Neural cell (in vitro differentiated cells): ENCODE measurements around the gene PHF12. TPM values are rescaled to one million over a fixed set of nuclear protein-coding genes. Genes with fewer than 3 reads are reported as not detected.

Experiments used
- H2AFZ ChIP-seq: fragments of 200-600, 300-800 bp; sonication (generic), shearing (Covaris generic); 2 replicates; pipeline ENCODE4 v1.6.0; 2014; ENCODE audit warnings: low read depth, mild to moderate bottlenecking, antibody characterized with exemption, low read length, moderate library complexity
- H3F3A ChIP-seq: fragments of 200-600 bp; shearing (Covaris generic); 2 replicates; pipeline ENCODE4 v1.6.1; 2016; ENCODE audit warnings: mild to moderate bottlenecking, moderate library complexity, mixed read lengths, antibody characterized with exemption, low read length; ENCODE audit not compliant: insufficient read depth, poor library complexity, severe bottlenecking
- H3K27ac ChIP-seq: fragments of 200-600, 300-800 bp; sonication (generic), shearing (Covaris generic); 2 replicates; pipeline ENCODE4 v1.5.1; 2014; ENCODE audit warnings: mild to moderate bottlenecking, low read length, moderate library complexity
- H3K27me3 ChIP-seq: fragments of 300-800, 200-600 bp; sonication (generic), shearing (Covaris generic); 2 replicates; pipeline ENCODE4 v1.6.0; 2014; ENCODE audit warnings: mild to moderate bottlenecking, low read depth, low read length, moderate library complexity; ENCODE audit not compliant: insufficient read depth
- H3K36me3 ChIP-seq: fragments of 300-800, 200-600 bp; sonication (generic), shearing (Covaris generic); 2 replicates; pipeline ENCODE4 v1.5.1; 2014; ENCODE audit warnings: mild to moderate bottlenecking, antibody characterized with exemption, low read length, moderate library complexity; ENCODE audit not compliant: insufficient read depth
- H3K4me2 ChIP-seq: fragments of 300-800, 200-600 bp; sonication (generic), shearing (Covaris generic); 2 replicates; pipeline ENCODE4 v1.6.0; 2014; ENCODE audit warnings: mild to moderate bottlenecking, low read length
- H3K4me3 ChIP-seq: fragments of 300-800, 200-600 bp; sonication (generic), shearing (Covaris generic); 2 replicates; pipeline ENCODE4 v1.5.1; 2014; ENCODE audit warnings: mild to moderate bottlenecking, low read length, moderate library complexity
- H3K79me2 ChIP-seq: fragments of 200-600 bp; shearing (Covaris generic); replicated peaks from 2 replicates; pipeline ENCODE4 v1.6.0; 2014; ENCODE audit warnings: mild to moderate bottlenecking, low read length, moderate library complexity; ENCODE audit not compliant: insufficient read depth
- H3K9ac ChIP-seq: fragments of 300-800, 200-600 bp; sonication (generic), shearing (Covaris generic); 2 replicates; pipeline ENCODE4 v1.6.1; 2016; ENCODE audit warnings: mild to moderate bottlenecking, low read length, mixed read lengths
- H3K9me2 ChIP-seq: fragments of 200-600 bp; shearing (Covaris generic); 2 replicates; pipeline ENCODE4 v1.6.1; 2016; ENCODE audit warnings: mild to moderate bottlenecking, low read length, mixed read lengths; ENCODE audit not compliant: insufficient read depth
- H3K9me3 ChIP-seq: fragments of 200-600, 300-800 bp; sonication (generic), shearing (Covaris generic); 2 replicates; pipeline ENCODE4 v1.6.1; 2016; ENCODE audit warnings: mild to moderate bottlenecking, mixed run types, low read length, moderate library complexity, mixed read lengths
- H4K20me1 ChIP-seq: fragments of 200-600 bp; shearing (Covaris generic); 2 replicates; pipeline ENCODE4 v1.6.1; 2016; ENCODE audit warnings: mild to moderate bottlenecking, mixed run types; ENCODE audit not compliant: insufficient read depth
- EP300 ChIP-seq: fragments of 450-650 bp; conservative IDR thresholded peaks from 2 replicates; pipeline ENCODE4 v1.6.1; 2014; ENCODE audit warnings: antibody characterized with exemption, mild to moderate bottlenecking, moderate library complexity; ENCODE audit not compliant: poor library complexity, severe bottlenecking
- EZH2 ChIP-seq: fragments of 200-600, 300-800 bp; shearing (Covaris generic), sonication (generic); IDR thresholded peaks from 2 replicates; pipeline ENCODE4 v1.6.1; 2014; ENCODE audit warnings: antibody characterized with exemption, low read length, borderline replicate concordance, mild to moderate bottlenecking; ENCODE audit not compliant: insufficient read depth, poor library complexity, severe bottlenecking
- MXI1 ChIP-seq: fragments of 450-650 bp; conservative IDR thresholded peaks from 2 replicates; pipeline ENCODE4 v1.6.1; 2014; ENCODE audit warnings: antibody characterized with exemption, mild to moderate bottlenecking; ENCODE audit not compliant: poor library complexity, severe bottlenecking
- POLR2AphosphoS5 ChIP-seq: IDR thresholded peaks from 2 replicates; pipeline ENCODE4 v1.6.1; 2012
- RAD21 ChIP-seq: fragments of 450-650 bp; conservative IDR thresholded peaks from 2 replicates; pipeline ENCODE4 v1.6.1; 2014; ENCODE audit warnings: antibody characterized with exemption, mild to moderate bottlenecking, moderate library complexity
- SMC3 ChIP-seq: fragments of 450-650 bp; conservative IDR thresholded peaks from 2 replicates; pipeline ENCODE4 v1.6.1; 2014; ENCODE audit warnings: antibody characterized with exemption, mild to moderate bottlenecking, moderate library complexity; ENCODE audit not compliant: poor library complexity
- TAF1 ChIP-seq: IDR thresholded peaks from 2 replicates; pipeline ENCODE4 v1.6.1; 2012; ENCODE audit warnings: low read depth
- polyA plus RNA-seq: library from polyadenylated mRNA; depleted of rRNA; stranded (reverse); fragments of >200 nt; gene quantifications from 2 replicates; pipeline ENCODE4 v1.2.3, GENCODE V29; 2014
- TF ChIP-seq, protein P1 (sequence below): IDR thresholded peaks from 2 replicates; pipeline ENCODE4 v1.6.1; 2012; ENCODE audit warnings: borderline replicate concordance
- TF ChIP-seq, protein P2 (sequence below): fragments of 450-650 bp; IDR thresholded peaks from 2 replicates; pipeline ENCODE4 v1.5.1; 2014; ENCODE audit warnings: antibody characterized with exemption, mild to moderate bottlenecking, moderate library complexity; ENCODE audit not compliant: poor library complexity, severe bottlenecking

The PHF12 gene
- polyA plus RNA-seq, 1 donor from 2014 or later: 10.4 TPM

DNA sequence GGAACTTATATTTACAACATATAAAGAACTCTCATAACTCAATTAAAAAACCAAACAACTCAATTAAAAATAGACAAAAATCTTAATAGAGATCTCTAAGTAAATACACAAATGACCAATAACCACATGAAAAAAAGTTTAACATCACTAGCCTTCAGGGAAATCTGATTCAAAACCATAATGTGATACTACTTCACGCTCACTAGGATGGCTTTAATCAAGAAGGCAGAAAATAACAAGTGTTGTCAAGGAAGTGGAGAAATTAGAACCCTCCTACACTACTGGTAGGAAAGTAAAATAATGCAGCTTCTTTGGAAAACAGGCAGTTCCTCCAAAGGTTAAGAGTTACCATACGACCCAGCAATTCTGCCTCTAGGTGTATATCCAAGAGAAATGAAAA, 8.4 kb downstream of the PHF12 start:
- H3K9me3 ChIP-seq: no peaks in the 10 kb centered on the region
- no peak overlapping the region for H3K27ac ChIP-seq
- no peak overlapping the region for H2AFZ ChIP-seq
- H4K20me1 ChIP-seq: peaks cover 22% of the 10 kb centered on the region
- H3F3A ChIP-seq: peaks cover 4% of the 10 kb centered on the region
- H3K4me3 ChIP-seq: no peak overlapping the region
- H3K36me3 ChIP-seq: no peaks in the 10 kb centered on the region
- no peaks in the 10 kb centered on the region for H3K9me2 ChIP-seq
- peaks cover 81% of the 10 kb centered on the region for H3K79me2 ChIP-seq
- no peaks in the 10 kb centered on the region for H3K27me3 ChIP-seq
- no peak overlapping the region for H3K9ac ChIP-seq
- H3K4me2 ChIP-seq: no peak overlapping the region
- no peak for TF ChIP-seq RAD21

DNA sequence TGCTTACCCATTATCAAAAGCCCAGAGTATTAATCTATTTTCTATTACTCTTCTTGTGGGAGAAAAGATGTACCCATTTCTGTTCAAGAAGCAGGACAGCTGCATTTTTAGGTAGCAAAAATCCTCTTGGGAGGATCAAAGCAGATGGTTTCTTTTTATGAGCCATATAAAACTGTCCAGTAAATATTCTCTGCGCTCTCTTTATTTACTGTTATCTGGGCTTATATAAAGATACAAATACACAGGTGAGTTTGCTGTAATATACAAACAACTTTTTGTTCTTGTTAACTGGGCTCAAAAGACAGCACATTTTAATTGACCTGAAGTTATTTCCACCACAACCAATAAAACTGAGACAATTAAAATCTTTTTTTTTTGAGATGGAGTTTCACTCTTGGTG, 10.1 kb downstream of the PHF12 start:
- H3K4me2 ChIP-seq: no peak overlapping the region
- no peaks in the 10 kb centered on the region for H3K9me3 ChIP-seq
- TF ChIP-seq EP300 (no peak), MXI1 (no peak), EZH2 (no peak), POLR2AphosphoS5 (no peak), SMC3 (no peak), TAF1 (no peak), RAD21 (no peak)
- TF ChIP-seq, protein P1, sequence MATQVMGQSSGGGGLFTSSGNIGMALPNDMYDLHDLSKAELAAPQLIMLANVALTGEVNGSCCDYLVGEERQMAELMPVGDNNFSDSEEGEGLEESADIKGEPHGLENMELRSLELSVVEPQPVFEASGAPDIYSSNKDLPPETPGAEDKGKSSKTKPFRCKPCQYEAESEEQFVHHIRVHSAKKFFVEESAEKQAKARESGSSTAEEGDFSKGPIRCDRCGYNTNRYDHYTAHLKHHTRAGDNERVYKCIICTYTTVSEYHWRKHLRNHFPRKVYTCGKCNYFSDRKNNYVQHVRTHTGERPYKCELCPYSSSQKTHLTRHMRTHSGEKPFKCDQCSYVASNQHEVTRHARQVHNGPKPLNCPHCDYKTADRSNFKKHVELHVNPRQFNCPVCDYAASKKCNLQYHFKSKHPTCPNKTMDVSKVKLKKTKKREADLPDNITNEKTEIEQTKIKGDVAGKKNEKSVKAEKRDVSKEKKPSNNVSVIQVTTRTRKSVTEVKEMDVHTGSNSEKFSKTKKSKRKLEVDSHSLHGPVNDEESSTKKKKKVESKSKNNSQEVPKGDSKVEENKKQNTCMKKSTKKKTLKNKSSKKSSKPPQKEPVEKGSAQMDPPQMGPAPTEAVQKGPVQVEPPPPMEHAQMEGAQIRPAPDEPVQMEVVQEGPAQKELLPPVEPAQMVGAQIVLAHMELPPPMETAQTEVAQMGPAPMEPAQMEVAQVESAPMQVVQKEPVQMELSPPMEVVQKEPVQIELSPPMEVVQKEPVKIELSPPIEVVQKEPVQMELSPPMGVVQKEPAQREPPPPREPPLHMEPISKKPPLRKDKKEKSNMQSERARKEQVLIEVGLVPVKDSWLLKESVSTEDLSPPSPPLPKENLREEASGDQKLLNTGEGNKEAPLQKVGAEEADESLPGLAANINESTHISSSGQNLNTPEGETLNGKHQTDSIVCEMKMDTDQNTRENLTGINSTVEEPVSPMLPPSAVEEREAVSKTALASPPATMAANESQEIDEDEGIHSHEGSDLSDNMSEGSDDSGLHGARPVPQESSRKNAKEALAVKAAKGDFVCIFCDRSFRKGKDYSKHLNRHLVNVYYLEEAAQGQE: no peak
- TF ChIP-seq, protein P2, sequence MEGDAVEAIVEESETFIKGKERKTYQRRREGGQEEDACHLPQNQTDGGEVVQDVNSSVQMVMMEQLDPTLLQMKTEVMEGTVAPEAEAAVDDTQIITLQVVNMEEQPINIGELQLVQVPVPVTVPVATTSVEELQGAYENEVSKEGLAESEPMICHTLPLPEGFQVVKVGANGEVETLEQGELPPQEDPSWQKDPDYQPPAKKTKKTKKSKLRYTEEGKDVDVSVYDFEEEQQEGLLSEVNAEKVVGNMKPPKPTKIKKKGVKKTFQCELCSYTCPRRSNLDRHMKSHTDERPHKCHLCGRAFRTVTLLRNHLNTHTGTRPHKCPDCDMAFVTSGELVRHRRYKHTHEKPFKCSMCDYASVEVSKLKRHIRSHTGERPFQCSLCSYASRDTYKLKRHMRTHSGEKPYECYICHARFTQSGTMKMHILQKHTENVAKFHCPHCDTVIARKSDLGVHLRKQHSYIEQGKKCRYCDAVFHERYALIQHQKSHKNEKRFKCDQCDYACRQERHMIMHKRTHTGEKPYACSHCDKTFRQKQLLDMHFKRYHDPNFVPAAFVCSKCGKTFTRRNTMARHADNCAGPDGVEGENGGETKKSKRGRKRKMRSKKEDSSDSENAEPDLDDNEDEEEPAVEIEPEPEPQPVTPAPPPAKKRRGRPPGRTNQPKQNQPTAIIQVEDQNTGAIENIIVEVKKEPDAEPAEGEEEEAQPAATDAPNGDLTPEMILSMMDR: no peak
- peaks cover 81% of the 10 kb centered on the region for H3K79me2 ChIP-seq
- no peak overlapping the region for H3K4me3 ChIP-seq
- H3K27me3 ChIP-seq: no peaks in the 10 kb centered on the region
- no peak overlapping the region for H3K27ac ChIP-seq
- no peaks in the 10 kb centered on the region for H3K36me3 ChIP-seq
- peaks cover 18% of the 10 kb centered on the region for H4K20me1 ChIP-seq
- H3F3A ChIP-seq: peaks cover 4% of the 10 kb centered on the region
- H3K9me2 ChIP-seq: no peaks in the 10 kb centered on the region
- H3K9ac ChIP-seq: no peak overlapping the region
- H2AFZ ChIP-seq: no peak overlapping the region

DNA sequence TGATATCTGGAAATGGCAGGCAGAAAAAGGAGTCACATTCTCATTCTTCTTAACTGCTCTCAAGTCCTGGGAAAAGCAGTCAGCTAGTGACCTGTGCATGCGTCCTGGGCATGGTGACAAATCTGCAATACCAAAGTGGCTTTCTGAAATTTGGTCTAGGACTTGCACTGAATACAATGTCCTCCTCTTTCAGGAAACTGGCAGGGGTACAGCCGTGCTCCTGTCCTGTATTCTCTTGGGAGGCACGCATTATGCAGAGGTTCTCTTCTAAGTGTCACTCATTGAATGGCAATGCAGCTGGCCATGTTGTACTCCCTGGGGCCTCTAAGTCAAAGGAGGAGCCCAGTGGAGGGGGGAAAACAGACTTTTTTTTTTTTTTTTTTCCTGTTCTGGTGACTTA, 10.6 kb downstream of the PHF12 start:
- no peaks in the 10 kb centered on the region for H3K9me2 ChIP-seq
- no peak overlapping the region for H3K4me3 ChIP-seq
- no peak overlapping the region for H3K27ac ChIP-seq
- H3K36me3 ChIP-seq: no peaks in the 10 kb centered on the region
- no peak overlapping the region for H3K9ac ChIP-seq
- H3K9me3 ChIP-seq: no peaks in the 10 kb centered on the region
- no peak overlapping the region for H3K4me2 ChIP-seq
- peaks cover 81% of the 10 kb centered on the region for H3K79me2 ChIP-seq
- H3K27me3 ChIP-seq: no peaks in the 10 kb centered on the region
- peaks cover 15% of the 10 kb centered on the region for H4K20me1 ChIP-seq
- H3F3A ChIP-seq: peaks cover 4% of the 10 kb centered on the region
- TF ChIP-seq, protein P2: no peak
- no peak for TF ChIP-seq EP300
- TF ChIP-seq, protein P1: no peak
- TF ChIP-seq TAF1: no peak
- no peak for TF ChIP-seq POLR2AphosphoS5
- TF ChIP-seq RAD21: no peak
- no peak for TF ChIP-seq SMC3
- no peak for TF ChIP-seq EZH2
- no peak for TF ChIP-seq MXI1
- no peak overlapping the region for H2AFZ ChIP-seq
